Activated CD4-positive, alpha-beta T cell treated with anti-CD3 and anti-CD28 coated beads, Interleukin-2, amount 50 U/mL, for 48 hours (primary cell): Measurements from ENCODE around the gene WDFY3.
"Not testable (repeated sequence)": the region's sequence is repeated elsewhere in the genome, so short reads cannot be mapped to it uniquely, and the experiment has no call there.

Experiments used
- DNase-seq, 2 experiments: peaks; one replicate each; pipeline ENCODE4 v3.0.0-alpha.2; 2020

WDFY3 gene

DNA sequence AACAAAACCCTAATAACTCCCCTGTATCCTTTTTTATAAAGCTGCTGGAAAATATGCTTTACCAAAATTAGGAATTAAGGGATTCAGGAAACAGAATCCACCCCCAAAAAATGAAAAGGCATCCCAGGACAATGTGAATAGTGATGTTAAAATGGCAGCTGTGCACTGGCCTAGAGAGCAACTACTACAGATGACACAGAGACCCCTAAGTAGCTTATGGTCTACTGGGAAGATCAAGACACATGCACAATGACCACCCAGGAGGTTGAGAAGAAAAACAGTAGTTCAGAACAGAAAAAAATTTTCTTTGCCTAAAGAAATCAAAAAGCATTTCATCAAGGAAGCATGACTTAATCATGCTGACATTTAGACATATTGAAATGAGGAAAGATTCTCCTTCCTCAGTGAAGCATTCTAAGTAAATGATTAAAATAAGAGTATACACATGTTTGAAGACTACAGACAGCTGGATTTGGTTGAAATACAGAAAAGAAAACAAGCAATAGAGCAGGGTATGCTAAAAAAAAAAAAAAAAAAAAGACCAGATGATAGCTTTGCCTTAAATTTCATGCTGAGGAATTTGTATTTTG, 117.3 kb downstream of the WDFY3 start:
- DNase-seq: no peak

DNA sequence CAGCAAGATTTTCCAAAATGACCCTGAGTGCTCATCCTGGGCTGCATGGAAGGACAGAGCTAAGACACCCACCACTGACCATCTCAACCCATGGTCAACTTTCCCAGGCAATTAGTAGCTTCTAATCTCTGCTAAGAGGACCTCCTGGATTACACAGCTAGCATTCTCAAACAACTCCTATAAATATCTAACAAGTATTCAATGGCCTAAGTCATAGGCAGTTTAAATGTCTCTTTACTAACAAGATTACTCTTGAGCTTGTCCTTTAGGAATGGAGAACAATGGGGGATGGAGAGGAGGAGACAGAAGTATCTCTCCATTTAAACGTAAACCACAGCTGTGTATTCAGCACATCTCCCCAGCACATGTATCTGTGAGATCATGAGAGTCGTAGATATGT, 118.1 kb downstream of the WDFY3 start:
- no peak for DNase-seq

DNA sequence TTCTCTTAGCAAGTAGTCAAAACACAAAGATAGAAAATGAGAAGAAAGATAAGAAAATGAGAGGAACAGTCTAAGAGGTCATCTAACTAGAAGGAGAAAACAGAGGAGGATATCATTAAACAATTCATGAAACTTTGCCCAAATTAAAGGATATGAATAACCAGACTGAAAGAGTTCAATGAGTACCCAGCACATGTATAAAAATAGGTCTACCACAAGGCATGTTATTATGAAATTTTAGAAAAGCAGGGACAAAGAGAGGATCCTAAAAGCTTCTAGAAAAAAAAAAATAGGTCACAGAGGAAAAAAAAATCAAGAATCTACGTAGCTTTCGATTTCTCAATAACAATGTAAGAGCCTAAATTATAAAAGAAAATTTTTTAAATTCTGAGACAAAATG, 118.5 kb downstream of the WDFY3 start:
- no peak for DNase-seq

DNA sequence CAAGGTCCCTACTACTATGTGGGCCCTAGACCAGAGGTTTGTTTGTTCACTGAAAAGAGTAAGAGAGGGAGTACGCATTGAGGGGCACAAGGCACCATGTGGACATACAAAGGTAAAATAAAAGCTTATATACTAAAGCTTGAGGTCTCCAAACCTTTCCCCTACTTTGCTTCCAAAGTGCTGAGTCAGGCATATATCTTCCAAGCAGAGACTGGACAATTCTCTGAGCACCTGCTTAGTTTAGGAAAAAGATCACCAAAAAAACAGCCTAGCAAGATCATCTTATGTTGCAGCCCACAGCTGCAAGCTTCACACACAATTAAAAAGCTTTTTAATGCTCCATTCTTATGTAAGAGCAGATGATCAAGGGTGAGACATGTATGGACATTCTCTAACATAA, 119.5 kb downstream of the WDFY3 start:
- no peak for DNase-seq

DNA sequence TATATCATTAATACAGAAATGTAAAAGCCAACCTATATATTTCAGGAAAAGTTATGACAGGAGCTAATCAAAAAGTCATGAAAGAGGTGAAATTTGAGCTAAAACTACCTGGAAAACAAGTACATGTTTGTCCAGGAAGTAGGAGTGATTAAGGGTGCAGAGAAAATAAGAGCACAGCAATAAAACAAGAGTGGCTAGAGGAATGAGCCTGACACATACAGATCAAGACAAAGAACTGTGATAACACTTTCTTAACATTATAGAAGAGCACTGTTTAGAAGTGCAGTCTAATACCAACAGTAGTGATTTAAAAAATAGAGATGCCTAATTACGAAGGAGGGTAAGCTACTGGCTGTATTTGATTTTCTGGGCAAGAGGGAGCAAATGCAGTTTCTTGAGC, 125.1 kb downstream of the WDFY3 start:
- no peak for DNase-seq

DNA sequence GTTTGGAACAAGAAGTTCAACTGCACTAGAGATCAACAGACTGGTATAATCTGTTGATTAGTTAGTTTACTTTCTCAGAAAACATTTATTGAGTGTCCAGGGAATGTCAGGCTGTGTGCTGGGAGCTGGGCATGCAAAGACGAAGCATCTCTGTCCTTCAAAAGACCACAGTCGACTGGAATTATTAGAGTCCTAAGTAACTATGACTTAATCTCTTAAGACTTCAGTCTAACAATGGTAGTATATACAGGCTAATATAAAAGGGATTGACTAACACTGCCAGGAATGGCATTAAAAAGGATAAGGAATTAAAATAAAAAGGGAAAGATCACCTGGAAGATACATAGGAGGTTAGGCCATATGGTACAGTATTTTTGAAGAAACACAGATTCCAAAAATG, 128.7 kb downstream of the WDFY3 start:
- no peak for DNase-seq

DNA sequence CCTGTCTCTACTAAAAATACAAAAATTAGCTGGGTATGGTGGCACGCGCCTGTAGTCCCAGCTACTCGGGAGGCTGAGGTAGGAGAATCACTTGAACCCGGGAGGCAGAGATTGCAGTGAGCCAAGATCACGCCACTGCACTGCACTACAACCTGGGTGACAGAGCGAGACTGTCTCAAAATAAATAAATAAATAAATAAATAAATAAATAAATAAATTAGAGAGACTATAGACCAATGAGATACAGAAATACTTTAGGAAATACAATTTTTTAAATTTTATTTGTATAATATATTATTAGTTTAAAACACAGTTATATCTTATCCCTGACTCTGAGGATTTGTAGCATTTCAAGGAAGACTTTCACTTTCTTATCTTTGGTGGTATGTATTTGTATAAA, 136.9 kb downstream of the WDFY3 start:
- DNase-seq: not testable (repeated sequence)

DNA sequence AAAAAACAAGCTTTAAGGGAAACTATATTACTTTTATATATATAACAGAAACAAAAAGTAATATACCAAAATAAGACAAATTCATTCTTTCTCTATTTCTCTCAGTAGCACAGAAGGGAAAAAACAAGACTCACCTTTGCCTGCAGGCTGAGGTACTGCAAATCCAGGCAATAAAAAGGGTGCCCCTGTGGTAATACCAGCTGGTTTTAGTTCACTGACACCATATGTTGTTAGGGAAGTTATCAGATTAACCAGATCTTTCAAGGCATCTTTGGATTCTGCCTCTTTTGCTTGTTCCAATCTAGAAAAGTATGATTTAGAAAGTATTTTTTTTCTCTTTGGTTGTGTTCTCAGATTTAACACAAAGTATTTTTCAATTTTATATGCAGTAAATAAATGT, 139.8 kb downstream of the WDFY3 start:
- no peak for DNase-seq

DNA sequence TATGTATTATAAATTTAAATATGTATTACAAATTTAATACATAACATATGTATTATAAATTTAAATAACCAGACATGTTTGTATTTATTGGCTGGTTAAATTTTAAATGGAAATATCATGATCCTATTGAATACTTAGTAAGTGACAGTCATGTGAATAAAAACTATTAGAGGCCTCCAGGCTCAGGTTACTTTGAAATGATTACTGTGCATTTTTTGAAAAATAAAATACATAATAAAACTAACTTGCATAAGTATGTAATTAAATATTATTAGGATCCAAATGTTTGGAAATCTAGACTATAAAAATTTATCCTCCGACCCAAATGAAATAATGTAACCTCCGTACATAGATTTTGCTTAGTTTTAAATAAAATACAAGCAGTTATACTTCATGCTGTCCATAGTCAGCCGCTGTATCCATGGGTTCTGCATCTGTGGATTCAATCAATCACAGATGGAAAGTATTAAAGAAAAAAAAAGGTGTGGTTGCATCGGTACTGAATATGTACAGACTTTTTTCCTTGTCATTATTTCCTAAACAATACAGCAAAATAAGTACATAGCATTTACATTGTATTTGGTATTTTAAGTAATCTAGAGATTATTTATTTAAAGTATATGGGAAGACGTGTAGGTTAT, 140.7 kb downstream of the WDFY3 start:
- DNase-seq: no peak

DNA sequence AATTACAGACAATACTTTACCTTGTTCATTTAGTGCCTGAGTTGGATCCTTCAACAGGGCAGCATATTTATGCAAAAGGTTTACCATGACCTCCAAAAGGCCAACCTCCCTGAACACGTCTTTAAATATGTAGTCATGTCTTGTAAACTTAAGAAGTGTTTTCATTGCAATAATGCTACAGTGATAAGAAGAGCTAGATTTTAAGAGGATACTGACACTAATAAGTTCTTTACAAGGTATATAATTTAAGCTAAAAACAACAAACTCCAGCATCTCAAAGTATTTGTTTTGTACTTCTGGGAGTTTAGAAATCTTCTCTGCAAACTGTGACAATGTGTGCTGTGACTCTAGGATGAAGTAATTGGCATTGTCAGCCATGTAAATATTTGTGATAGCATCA, 145.4 kb downstream of the WDFY3 start:
- DNase-seq: no peak

DNA sequence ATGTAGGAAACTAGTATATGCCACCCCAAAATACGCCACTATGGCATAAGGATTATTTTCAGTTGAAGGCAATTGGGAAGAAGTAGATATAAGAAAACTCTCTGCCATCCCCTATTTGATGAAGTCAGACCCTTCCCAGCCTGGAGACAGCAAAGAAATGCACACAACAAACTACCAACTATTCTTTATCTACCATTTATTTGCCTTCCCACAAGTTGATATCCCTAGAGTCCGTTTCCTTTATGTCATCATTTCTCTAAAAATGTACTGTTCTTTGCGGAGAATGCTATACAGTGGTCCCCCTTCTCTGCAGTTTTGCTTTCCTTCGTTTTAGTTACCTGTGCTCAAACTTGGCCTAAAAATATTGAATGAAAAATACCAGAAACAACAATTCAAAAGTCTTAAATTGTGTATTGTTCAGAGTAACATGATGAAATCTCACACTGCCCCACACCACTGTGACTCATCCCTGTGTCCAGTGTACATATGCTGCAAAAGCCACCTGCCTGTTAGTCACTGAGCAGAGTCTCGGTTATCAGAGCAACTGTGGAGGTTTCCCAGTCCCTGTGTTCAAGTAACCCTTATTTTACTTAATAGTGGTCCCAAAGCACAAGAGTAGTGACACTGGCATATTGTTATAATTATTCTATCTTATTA, 152.3 kb downstream of the WDFY3 start:
- no peak for DNase-seq

DNA sequence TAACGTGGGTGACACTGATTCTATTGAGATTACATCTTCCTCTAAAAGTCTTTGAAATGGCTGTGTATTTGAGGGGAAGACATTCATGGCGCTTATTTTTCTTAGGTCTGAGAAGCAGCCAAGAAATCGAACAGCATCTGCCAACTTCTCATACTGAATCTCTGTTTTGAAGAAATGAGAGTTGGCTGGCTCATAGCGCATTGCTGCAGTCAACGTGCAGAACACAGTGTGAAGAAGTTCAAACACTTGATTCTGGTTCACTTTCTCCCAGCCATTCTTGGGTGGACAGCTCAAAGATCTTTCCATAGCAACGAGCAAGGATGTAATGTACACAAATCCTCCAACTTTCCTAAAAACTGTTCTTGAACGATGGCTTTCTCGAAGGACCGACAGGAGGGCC, 156.5 kb downstream of the WDFY3 start:
- DNase-seq: no peak

DNA sequence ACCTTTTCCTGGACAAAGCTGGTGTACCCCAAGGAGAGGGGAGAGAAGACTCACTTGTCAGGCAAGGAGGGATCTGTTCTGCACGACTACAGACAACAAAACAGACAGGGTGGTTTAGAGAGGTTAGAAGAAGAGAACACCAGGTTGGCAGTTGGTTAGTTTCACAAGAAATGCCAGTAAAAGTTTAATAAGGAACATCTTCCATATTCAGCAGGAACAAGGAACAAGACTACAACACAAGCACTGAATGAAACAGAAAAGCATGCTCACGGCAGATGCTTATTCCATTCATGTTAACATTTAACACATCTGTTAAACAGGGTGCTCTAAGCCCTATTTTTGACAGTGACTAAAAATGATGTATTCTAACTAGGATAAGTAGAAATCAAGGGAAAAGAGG, 158.2 kb downstream of the WDFY3 start:
- no peak for DNase-seq

DNA sequence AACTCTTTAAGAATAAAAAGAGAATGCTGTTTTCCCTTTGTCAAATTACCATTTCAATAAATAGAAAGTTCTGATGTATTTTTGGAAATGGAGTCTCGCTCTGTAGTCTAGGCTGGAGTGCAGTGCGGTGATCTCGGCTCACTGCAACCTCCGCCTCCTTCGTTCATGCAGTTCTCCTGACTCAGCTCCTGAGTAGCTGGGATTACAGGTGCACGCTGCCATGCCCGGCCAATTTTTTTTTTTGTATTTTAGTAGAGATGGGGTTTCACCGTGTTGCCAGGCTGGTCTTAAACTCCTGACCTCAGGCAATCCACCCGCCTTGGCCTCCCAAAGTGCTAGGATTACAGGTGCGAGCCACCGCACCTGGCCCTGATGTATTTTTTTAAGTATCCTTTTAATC, 159.9 kb downstream of the WDFY3 start:
- not testable (repeated sequence) for DNase-seq

DNA sequence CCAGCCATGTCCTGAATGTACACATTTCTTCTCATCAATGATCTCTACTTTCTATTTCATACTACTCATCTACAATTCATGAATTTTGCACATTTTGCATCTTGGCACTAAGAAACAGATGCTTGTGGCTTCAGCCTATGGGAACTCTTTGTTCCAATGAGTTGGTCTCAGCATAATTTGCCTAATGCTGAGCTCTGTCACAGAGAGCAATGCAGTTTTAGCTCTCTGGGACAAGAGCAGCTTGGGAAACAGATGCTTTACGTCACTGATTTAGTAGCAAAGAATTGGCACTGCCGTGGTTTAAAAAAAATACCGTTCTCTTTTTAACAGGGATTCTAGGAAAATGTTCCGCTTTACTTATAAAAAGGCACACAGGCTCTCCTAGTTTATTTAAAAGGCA, 162.4 kb downstream of the WDFY3 start:
- no peak for DNase-seq

DNA sequence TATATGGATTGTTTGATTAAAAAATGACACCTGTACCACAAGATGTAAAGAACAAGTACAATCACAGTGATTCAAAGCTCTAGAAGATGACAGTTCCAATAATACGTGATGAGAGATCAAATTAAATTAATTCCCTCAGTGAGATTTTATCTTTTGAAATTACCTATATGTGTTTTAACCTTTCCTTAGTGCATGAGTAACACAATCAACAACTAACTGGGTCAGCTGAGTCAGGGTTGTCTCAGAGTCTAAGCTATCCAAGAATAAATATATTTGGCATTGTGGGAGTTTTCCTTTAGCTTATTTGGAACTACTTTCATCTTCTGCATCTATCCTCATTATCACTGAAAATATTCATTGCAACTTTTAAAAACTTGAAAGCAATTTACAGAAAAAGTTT, 162.8 kb downstream of the WDFY3 start:
- DNase-seq: no peak

DNA sequence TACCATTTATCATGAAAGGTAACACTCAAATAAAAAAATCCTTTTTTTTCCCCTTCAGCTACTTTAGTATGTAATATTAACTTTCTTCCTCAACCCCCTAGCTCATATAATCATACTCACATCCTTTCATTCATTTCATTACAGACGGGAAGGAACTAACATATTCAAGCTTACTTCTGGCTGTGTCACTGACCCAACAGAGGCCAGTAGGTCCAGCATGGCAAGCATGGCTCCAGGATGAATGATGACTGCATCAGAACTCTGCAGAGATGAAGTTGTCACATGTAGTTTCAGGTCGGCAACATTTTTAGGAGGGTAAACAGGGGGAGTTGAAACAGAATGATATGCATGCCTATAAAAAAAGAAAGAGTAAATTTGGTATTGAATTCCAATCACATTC, 163.4 kb downstream of the WDFY3 start:
- no peak for DNase-seq

DNA sequence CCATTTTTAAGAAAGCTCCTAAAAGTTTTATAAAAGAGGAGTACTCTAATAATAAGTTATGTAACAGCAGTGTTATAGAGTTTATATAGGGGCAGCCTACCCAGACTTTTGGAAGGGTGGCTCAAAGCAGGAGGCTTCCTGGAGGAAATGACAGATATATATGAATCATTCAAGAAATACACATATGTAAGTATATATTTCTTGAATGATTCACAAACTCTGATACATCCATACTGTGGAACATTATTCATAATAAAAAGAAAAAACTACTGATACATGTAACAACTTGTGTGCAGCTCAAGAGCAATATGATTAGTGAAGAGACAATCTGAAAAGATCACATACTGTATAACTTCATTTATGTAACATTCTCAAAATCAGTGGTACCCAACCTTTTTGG, 166.2 kb downstream of the WDFY3 start:
- no peak for DNase-seq

DNA sequence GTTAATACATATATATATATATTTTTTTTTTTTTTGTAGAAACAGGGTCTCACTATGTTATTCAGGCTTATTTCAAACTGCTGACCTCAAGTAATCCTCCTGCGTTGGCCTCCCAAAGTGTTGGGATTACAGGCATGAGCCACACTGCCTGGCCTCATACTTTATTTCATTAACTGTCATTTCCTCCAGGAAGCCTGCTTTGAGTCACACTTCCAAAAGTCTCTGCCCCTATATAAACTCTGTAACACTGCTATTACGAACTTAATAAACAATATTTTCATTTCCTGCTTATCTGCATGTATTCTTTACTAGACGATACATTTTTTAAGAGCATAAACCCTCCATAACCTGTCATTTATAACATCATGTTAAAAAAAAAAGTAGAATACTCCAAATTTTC, 167.2 kb downstream of the WDFY3 start:
- DNase-seq: no peak

DNA sequence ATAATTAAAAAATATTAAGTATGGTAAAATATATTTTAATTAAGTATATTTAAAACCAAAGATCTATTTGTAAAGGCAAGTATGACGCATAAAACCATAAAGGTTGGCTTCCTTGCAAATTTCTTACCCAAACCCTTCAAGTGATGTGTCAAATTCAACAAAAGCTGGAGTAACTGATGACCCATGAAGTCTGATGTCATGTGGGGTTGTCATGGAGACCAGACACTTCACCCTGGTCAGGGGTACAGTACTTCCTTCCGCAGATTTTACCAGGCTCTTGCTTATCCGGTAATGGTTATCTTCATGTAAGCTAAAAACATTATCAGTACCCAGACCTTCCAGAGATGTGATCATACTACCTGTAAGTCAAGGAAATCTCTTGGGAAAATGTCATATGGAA, 170.1 kb downstream of the WDFY3 start:
- DNase-seq: no peak

DNA sequence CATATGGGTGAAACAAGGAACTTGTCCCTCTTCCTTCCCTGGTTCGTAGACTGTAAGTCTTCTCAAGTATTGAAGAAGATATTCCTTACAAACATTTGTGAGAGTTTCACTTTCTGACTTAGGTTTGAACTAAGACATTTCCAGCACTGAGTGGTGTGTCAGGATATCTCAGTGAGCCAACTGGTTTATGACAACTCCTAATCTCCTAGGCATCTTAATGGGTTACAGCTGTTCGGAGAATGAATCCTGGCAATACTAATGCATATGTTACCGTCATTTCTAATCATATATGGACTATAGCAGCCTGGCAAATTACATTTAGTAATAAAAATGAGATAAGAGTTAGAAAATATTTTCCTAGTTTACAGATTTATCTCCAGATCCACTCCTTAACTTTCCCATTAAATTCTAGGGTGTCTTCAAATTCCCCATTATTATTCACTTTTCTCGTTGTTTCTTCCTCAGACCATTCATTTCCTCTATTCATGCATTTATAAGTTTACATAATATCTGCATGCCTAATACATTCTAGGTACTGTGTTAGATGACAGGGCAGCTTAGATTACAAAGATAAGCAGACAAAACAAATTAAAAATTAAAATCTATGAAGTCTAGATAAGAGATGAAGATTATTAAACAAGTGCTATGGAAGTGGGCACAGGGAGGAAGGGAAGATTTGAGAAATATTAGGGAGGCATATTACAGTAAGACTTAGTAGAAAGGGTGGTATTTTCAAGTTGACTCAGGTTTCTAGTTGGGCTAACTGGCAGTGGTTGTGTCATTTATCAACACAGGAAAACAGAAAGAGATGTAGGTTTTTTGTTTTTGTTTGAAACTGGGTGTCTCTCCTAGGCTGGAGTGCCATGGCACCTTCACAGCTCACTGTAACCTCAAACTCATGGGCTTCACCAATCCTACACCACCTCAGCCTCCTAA, 173.9 kb downstream of the WDFY3 start:
- no peak for DNase-seq

DNA sequence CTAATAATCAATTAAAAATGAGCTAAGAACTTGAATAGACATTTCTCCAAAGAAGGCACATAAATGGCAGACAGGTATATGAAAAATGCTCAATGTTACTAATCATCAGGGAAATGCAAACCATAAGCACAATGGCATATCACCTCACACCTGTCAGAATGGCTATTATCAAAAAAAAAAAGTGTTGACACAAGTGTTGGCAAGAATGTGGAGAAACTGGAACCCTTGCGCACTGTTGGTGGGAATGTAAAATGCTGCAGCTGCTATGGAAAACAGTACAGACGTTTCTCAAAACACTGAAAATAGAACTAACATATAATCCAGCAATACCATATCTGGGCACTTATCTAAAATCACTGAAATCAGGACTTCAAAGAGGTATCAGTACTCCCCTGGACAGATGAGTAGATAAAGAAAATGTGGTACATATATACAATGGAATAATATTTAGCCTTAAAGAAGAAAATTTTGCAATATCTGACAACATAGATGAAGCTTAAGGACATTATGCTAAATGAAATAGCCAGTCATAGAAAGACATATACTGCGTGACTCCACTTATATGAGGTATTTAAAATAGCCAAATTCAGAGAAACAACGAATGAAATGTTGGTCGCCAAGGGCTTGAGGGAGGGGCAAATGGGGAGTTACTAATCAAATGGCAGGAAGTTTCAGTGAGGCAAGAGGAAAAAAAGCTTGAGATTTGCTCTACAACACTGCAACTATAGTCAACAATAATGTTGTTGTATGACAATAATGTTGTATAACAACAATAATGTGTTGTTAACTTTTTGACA, 175.5 kb downstream of the WDFY3 start:
- no peak for DNase-seq

DNA sequence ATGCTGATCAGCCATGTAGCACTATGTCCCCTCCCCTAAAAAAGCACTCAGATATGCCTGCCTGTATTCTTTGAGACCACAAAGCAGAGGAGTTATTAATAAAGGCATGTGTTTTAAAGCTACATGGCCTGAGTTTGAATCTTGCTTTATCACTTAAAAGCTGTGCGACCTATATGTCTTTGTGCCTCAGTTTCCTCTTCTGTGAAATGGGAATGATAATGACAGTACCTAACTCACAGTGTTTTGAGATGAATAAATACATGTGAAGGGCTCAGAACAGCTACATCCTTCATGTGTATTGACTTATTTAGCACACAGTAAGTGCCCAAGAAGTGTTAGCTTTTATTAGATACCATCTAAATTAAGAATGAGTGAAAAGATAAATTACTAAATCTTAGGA, 180.0 kb downstream of the WDFY3 start:
- DNase-seq: no peak
